ENCODE measurements around the gene MGAT5. TPM values are rescaled to one million over a fixed set of nuclear protein-coding genes. Genes with fewer than 3 reads are reported as not detected.

The MGAT5 gene
- total RNA-seq, 1 experiment from 2014 or later = 52.4 TPM

DNA sequence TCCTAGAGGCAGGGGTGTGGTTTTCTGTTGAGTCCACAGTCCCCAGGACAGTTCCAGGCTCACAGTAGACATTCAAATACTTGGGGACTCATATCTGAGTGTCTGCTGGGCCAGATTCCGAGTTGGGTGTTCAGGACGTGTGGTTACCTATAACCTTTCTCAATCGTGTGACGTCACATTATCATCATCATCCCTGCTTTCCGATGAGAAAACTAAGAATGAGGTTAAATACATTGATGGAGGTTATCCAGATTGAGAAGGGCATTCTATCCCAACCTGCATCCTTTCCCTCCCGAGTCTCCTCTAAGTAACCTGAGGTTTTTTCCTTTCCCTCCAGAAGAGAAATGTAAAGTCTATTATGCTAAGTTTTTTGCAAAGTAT is 204.6 kb downstream of the MGAT5 start:
- POLR2A ChIA-PET = no interaction called here
- ATAC-seq (no peak), DNase-seq (ENCODE audit: low spot score) (no peak)
- TF ChIP-seq, protein P1, sequence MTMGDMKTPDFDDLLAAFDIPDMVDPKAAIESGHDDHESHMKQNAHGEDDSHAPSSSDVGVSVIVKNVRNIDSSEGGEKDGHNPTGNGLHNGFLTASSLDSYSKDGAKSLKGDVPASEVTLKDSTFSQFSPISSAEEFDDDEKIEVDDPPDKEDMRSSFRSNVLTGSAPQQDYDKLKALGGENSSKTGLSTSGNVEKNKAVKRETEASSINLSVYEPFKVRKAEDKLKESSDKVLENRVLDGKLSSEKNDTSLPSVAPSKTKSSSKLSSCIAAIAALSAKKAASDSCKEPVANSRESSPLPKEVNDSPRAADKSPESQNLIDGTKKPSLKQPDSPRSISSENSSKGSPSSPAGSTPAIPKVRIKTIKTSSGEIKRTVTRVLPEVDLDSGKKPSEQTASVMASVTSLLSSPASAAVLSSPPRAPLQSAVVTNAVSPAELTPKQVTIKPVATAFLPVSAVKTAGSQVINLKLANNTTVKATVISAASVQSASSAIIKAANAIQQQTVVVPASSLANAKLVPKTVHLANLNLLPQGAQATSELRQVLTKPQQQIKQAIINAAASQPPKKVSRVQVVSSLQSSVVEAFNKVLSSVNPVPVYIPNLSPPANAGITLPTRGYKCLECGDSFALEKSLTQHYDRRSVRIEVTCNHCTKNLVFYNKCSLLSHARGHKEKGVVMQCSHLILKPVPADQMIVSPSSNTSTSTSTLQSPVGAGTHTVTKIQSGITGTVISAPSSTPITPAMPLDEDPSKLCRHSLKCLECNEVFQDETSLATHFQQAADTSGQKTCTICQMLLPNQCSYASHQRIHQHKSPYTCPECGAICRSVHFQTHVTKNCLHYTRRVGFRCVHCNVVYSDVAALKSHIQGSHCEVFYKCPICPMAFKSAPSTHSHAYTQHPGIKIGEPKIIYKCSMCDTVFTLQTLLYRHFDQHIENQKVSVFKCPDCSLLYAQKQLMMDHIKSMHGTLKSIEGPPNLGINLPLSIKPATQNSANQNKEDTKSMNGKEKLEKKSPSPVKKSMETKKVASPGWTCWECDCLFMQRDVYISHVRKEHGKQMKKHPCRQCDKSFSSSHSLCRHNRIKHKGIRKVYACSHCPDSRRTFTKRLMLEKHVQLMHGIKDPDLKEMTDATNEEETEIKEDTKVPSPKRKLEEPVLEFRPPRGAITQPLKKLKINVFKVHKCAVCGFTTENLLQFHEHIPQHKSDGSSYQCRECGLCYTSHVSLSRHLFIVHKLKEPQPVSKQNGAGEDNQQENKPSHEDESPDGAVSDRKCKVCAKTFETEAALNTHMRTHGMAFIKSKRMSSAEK (CRISPR knock-in tag; IDR thresholded peaks at IDR 0.05; ENCODE audit: borderline replicate concordance) = no peak
- Mint-ChIP-seq H3K36me3 (no peaks in the 10 kb centered on the region), H3K27me3 (ENCODE audit: low read depth) (no peaks in the 10 kb centered on the region), H3K4me3 (no peak overlapping the region), H3K4me1 (peaks cover 5% of the 10 kb centered on the region; the same call in 1 of the 2 replicates), H3K9me3 (no peaks in the 10 kb centered on the region), H3K27ac (no peak overlapping the region)
- CTCF ChIA-PET = interaction anchor here (4.2 kb wide), 1 partner anchor 7 kb away, joined by 75 read pairs; no protein-coding TSS in a partner anchor

DNA sequence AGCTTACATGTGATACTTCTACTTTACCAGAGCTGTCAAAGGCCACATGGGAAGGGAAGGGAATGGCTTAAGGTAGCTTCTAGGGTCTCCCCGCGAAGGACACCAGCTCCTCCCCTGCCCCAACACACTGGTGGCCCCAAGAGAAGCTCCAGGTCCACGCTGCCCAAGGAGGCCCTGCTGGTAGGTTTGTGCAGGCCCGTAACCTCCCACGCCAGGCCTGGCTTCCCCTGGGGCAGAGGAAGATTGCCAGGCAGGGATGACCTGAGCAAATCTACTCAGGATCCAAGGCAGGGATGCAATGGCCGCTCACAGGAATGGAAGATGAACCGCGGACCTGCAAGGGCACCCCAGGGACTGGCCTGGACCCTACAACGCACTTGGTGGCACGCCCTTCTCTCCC is 205.1 kb downstream of the MGAT5 start:
- no peak overlapping the region for H3K27ac Mint-ChIP-seq
- POLR2A ChIA-PET = no interaction called here

DNA sequence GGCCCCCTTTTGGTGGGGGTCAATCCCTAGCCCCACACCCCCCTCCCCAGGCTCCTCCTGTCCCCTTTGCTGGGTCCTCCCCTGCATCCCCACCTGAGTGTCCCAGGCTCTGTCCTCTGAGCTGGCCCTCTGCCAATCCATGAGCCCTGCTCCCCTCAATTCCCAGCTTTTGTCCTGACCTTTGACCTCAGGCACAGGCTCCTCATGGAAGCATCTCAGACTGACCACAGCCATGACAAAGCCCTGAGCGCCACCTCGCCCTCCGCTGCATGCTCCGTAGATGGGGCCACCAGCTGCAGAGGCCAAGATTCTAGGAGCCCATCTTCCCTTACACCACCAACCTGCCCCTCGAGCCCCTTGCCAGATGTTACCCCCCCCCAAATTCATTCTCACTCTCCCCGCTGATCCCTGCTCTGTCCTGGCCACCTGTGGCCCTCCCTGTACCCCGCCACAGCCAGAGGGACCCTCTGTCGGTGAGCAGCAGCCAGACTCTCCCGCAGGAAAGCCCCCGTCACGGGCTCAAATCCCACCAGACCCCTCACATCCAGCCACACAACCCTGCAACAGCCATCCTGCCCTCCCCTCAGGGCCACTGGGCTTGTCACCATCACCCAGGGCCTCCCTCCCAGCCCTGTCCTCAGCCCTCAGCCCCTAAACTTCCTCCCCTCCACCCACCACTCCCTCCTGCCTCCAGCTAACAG is 206.0 kb downstream of the MGAT5 start:
- H3K27me3 Mint-ChIP-seq (ENCODE audit: low read depth) = no peaks in the 10 kb centered on the region
- peaks cover 5% of the 10 kb centered on the region; the same call in 1 of the 2 replicates for H3K4me1 Mint-ChIP-seq
- H3K36me3 Mint-ChIP-seq = no peaks in the 10 kb centered on the region
- DNase-seq (ENCODE audit: low spot score) = no peak
- H3K27ac Mint-ChIP-seq = no peak overlapping the region; the same call in 1 of the 2 replicates
- ChIA-PET CTCF (interaction anchor here (0.6 to 4.2 kb wide), 21 partner anchors 9 to 573 kb away, joined by 3 to 75 read pairs (median 4); partner anchors contain the start of gene TMEM163), POLR2A (interaction anchor here (0.6 kb wide), 1 partner anchor 60 kb away, joined by 3 read pairs; no protein-coding TSS in a partner anchor)
- ATAC-seq = no peak
- no peak overlapping the region for H3K4me3 Mint-ChIP-seq
- H3K9me3 Mint-ChIP-seq = no peaks in the 10 kb centered on the region
- TF ChIP-seq, protein P2, sequence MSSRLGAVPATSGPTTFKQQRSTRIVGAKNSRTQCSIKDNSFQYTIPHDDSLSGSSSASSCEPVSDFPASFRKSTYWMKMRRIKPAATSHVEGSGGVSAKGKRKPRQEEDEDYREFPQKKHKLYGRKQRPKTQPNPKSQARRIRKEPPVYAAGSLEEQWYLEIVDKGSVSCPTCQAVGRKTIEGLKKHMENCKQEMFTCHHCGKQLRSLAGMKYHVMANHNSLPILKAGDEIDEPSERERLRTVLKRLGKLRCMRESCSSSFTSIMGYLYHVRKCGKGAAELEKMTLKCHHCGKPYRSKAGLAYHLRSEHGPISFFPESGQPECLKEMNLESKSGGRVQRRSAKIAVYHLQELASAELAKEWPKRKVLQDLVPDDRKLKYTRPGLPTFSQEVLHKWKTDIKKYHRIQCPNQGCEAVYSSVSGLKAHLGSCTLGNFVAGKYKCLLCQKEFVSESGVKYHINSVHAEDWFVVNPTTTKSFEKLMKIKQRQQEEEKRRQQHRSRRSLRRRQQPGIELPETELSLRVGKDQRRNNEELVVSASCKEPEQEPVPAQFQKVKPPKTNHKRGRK (CRISPR knock-in tag; IDR thresholded peaks at IDR 0.05; ENCODE audit: borderline replicate concordance) = no peak
- TF ChIP-seq ZNF263 (CRISPR knock-in tag; IDR thresholded peaks at IDR 0.05; ENCODE audit: low read depth) (no peak), GTF2I (CRISPR knock-in tag; conservative IDR thresholded peaks at IDR 0.05) (no peak), NR3C1 (CRISPR knock-in tag; conservative IDR thresholded peaks at IDR 0.05; ENCODE audit: low read depth) (no peak), SMAD4 (CRISPR knock-in tag; IDR thresholded peaks at IDR 0.05) (no peak), GABPB1 (CRISPR knock-in tag; IDR thresholded peaks at IDR 0.05) (no peak), ZBTB21 (CRISPR knock-in tag; IDR thresholded peaks at IDR 0.05; ENCODE audit: borderline replicate concordance) (no peak; the same call in 1 of the 2 replicates), CREM (CRISPR knock-in tag; IDR thresholded peaks at IDR 0.05) (no peak), SMAD3 (CRISPR knock-in tag; IDR thresholded peaks at IDR 0.05; ENCODE audit: borderline replicate concordance) (no peak), JUN (CRISPR knock-in tag; IDR thresholded peaks at IDR 0.05) (no peak), SOX15 (CRISPR knock-in tag; IDR thresholded peaks at IDR 0.05) (no peak)
- TF ChIP-seq, protein P3, sequence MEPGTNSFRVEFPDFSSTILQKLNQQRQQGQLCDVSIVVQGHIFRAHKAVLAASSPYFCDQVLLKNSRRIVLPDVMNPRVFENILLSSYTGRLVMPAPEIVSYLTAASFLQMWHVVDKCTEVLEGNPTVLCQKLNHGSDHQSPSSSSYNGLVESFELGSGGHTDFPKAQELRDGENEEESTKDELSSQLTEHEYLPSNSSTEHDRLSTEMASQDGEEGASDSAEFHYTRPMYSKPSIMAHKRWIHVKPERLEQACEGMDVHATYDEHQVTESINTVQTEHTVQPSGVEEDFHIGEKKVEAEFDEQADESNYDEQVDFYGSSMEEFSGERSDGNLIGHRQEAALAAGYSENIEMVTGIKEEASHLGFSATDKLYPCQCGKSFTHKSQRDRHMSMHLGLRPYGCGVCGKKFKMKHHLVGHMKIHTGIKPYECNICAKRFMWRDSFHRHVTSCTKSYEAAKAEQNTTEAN (CRISPR knock-in tag; IDR thresholded peaks at IDR 0.05) = no peak

More for the DNA sequence above, 205.1 kb downstream of the MGAT5 start:
- CTCF ChIA-PET = interaction anchor here (4.2 kb wide), 1 partner anchor 8 kb away, joined by 75 read pairs; no protein-coding TSS in a partner anchor
- H3K27me3 Mint-ChIP-seq (ENCODE audit: low read depth) = no peaks in the 10 kb centered on the region
- no peak overlapping the region for H3K4me3 Mint-ChIP-seq
- peaks cover 5% of the 10 kb centered on the region; the same call in 1 of the 2 replicates for H3K4me1 Mint-ChIP-seq
- ATAC-seq (no peak), DNase-seq (ENCODE audit: low spot score) (no peak)
- no peak for TF ChIP-seq FOXJ3 (CRISPR knock-in tag; IDR thresholded peaks at IDR 0.05; ENCODE audit: borderline replicate concordance)
- TF ChIP-seq, protein P4, sequence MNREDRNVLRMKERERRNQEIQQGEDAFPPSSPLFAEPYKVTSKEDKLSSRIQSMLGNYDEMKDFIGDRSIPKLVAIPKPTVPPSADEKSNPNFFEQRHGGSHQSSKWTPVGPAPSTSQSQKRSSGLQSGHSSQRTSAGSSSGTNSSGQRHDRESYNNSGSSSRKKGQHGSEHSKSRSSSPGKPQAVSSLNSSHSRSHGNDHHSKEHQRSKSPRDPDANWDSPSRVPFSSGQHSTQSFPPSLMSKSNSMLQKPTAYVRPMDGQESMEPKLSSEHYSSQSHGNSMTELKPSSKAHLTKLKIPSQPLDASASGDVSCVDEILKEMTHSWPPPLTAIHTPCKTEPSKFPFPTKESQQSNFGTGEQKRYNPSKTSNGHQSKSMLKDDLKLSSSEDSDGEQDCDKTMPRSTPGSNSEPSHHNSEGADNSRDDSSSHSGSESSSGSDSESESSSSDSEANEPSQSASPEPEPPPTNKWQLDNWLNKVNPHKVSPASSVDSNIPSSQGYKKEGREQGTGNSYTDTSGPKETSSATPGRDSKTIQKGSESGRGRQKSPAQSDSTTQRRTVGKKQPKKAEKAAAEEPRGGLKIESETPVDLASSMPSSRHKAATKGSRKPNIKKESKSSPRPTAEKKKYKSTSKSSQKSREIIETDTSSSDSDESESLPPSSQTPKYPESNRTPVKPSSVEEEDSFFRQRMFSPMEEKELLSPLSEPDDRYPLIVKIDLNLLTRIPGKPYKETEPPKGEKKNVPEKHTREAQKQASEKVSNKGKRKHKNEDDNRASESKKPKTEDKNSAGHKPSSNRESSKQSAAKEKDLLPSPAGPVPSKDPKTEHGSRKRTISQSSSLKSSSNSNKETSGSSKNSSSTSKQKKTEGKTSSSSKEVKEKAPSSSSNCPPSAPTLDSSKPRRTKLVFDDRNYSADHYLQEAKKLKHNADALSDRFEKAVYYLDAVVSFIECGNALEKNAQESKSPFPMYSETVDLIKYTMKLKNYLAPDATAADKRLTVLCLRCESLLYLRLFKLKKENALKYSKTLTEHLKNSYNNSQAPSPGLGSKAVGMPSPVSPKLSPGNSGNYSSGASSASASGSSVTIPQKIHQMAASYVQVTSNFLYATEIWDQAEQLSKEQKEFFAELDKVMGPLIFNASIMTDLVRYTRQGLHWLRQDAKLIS (CRISPR knock-in tag; IDR thresholded peaks at IDR 0.05; ENCODE audit: borderline replicate concordance) = no peak
- TF ChIP-seq, protein P5, sequence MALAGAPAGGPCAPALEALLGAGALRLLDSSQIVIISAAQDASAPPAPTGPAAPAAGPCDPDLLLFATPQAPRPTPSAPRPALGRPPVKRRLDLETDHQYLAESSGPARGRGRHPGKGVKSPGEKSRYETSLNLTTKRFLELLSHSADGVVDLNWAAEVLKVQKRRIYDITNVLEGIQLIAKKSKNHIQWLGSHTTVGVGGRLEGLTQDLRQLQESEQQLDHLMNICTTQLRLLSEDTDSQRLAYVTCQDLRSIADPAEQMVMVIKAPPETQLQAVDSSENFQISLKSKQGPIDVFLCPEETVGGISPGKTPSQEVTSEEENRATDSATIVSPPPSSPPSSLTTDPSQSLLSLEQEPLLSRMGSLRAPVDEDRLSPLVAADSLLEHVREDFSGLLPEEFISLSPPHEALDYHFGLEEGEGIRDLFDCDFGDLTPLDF (CRISPR knock-in tag; IDR thresholded peaks at IDR 0.05) = no peak
- no peak for TF ChIP-seq OVOL2 (CRISPR knock-in tag; IDR thresholded peaks at IDR 0.05; ENCODE audit: borderline replicate concordance)
- no peak for TF ChIP-seq JUN (CRISPR knock-in tag; IDR thresholded peaks at IDR 0.05)
- no peak for TF ChIP-seq ZNF396 (CRISPR knock-in tag; IDR thresholded peaks at IDR 0.05; ENCODE audit: borderline replicate concordance)
- TF ChIP-seq PRRX2 (CRISPR knock-in tag; IDR thresholded peaks at IDR 0.05) = no peak
- no peaks in the 10 kb centered on the region for H3K36me3 Mint-ChIP-seq
- no peaks in the 10 kb centered on the region for H3K9me3 Mint-ChIP-seq
